Measurements from ENCODE around the gene DAW1. TPM values are rescaled to one million over a fixed set of nuclear protein-coding genes. Genes with fewer than 3 reads are reported as not detected.

DAW1 gene
- total and polyA plus RNA-seq, 2 of the 13 experiments (the other 11 are each of a cell fraction or from before 2014, with no cell fraction given) = not detected

GRCh38 chr2:227908266-227909054, 37.0 kb downstream of the DAW1 start:
- whole genome bisulfite sequencing (ENCODE audit: low lambda C conversion rate) = 3% methylated on average over 7 of the region's 7 CpGs
- intact Hi-C loops (cut with micrococcal nuclease; ENCODE audit: unreplicated experiment) = no loop called here
- no peak for FAIRE-seq
- ChIA-PET POLR2A (no interaction called here), CTCF (ENCODE audit: low intra/inter-chr PET ratio, low total read pairs) (no interaction called here)
- Histone ChIP-seq H4K20me1 (ENCODE audit: insufficient read depth, low read length) (no peaks in the 10 kb centered on the region), H3K4me1 (ENCODE audit: insufficient read depth, low read length) (no peaks in the 10 kb centered on the region), H3K27ac (ENCODE audit: extremely low read length, insufficient read depth, low read length) (no peak overlapping the region), H3K4me3 (replicated peaks in 1 of 3; ENCODE audit: insufficient read depth in 1 of 3, low read depth in 2 of 3, low read length in 3 of 3) (no peak overlapping the region), H3K9me3 (ENCODE audit: low read length) (no peaks in the 10 kb centered on the region), H3K4me2 (ENCODE audit: low read depth, low read length) (no peak overlapping the region), H2AFZ (ENCODE audit: low read length) (no peak overlapping the region), H3K27me3 (ENCODE audit: control insufficient read depth in 1 of 2, insufficient read depth in 2 of 2, low read length in 2 of 2) (no peaks in the 10 kb centered on the region), H3K36me3 (replicated peaks in 1 of 2; ENCODE audit: control insufficient read depth in 1 of 2, insufficient read depth in 2 of 2, low read length in 2 of 2) (no peaks in the 10 kb centered on the region), H3K9ac (ENCODE audit: insufficient read depth, low read depth, low read length) (no peak overlapping the region), H3K79me2 (ENCODE audit: insufficient read depth, low read length) (no peaks in the 10 kb centered on the region)
- no TSS peak for BruUV-seq (replicated peaks)
- no peak for DNase-seq (ENCODE audit: low spot score)
- no peak for ATAC-seq
- TF ChIP-seq RBM22 (optimal IDR thresholded peaks at IDR 0.05; ENCODE audit: low read length) (no peak), ZNF615 (CRISPR knock-in tag; IDR thresholded peaks at IDR 0.05; ENCODE audit: borderline replicate concordance) (no peak), CREB1 (IDR thresholded peaks at IDR 0.05) (peak; percentile 87), CREB1 (CRISPR knock-in tag; IDR thresholded peaks at IDR 0.05) (no peak), SRSF4 (IDR thresholded peaks at IDR 0.05; ENCODE audit: low read depth, low read length, poor library complexity, severe bottlenecking) (no peak), THYN1 (CRISPR knock-in tag; IDR thresholded peaks at IDR 0.05; ENCODE audit: borderline replicate concordance, low read depth) (no peak), DMAP1 (CRISPR knock-in tag; IDR thresholded peaks at IDR 0.05) (no peak), ATRX (CRISPR knock-in tag; IDR thresholded peaks at IDR 0.05; ENCODE audit: borderline replicate concordance) (no peak)
- in situ Hi-C loops (cut with HindIII; ENCODE audit: extremely low pct_ligation_motif_present, low pct_unique_long_range_greater_than_20kb) = loop anchor here (25.0 kb wide), 1 partner anchor 754 kb away; no protein-coding TSS in a partner anchor

GRCh38 chr2:227914362-227914761, 42.9 kb downstream of the DAW1 start:
- TF ChIP-seq CREB1 (IDR thresholded peaks at IDR 0.05) (peak; percentile 80), CREB1 (CRISPR knock-in tag; IDR thresholded peaks at IDR 0.05) (no peak), EEA1 (CRISPR knock-in tag; IDR thresholded peaks at IDR 0.05; ENCODE audit: borderline replicate concordance) (no peak), ATF7 (IDR thresholded peaks at IDR 0.05) (peak; percentile 36), ATF7 (CRISPR knock-in tag; IDR thresholded peaks at IDR 0.05) (no peak)
- no peak for ATAC-seq
- 5% methylated on average over 2 of the region's 2 CpGs for WGBS (ENCODE audit: low lambda C conversion rate)

More at GRCh38 chr2:227914362-227914761, 42.9 kb downstream of the DAW1 start:
- ChIA-PET CTCF (ENCODE audit: low intra/inter-chr PET ratio, low total read pairs) (no interaction called here), POLR2A (no interaction called here)
- no peak for FAIRE-seq
- H2AFZ ChIP-seq (ENCODE audit: low read length) = no peak overlapping the region
- no peak overlapping the region for H3K27ac ChIP-seq (ENCODE audit: extremely low read length, insufficient read depth, low read length)
- H3K9me3 ChIP-seq (ENCODE audit: low read length) = no peaks in the 10 kb centered on the region
- H3K4me1 ChIP-seq (ENCODE audit: insufficient read depth, low read length) = no peaks in the 10 kb centered on the region
- intact Hi-C loops (cut with micrococcal nuclease; ENCODE audit: unreplicated experiment) (no loop called here), in situ Hi-C loops (cut with HindIII; ENCODE audit: extremely low pct_ligation_motif_present, low pct_unique_long_range_greater_than_20kb) (loop anchor here (25.0 kb wide), 1 partner anchor 748 kb away; no protein-coding TSS in a partner anchor)
- DNase-seq (ENCODE audit: low spot score) = no peak
- no peaks in the 10 kb centered on the region for H3K36me3 ChIP-seq (replicated peaks in 1 of 2; ENCODE audit: control insufficient read depth in 1 of 2, insufficient read depth in 2 of 2, low read length in 2 of 2)
- H4K20me1 ChIP-seq (ENCODE audit: insufficient read depth, low read length) = no peaks in the 10 kb centered on the region
- no TSS peak for BruUV-seq (replicated peaks)
- H3K79me2 ChIP-seq (ENCODE audit: insufficient read depth, low read length) = no peaks in the 10 kb centered on the region
- H3K9ac ChIP-seq (ENCODE audit: insufficient read depth, low read depth, low read length) = no peak overlapping the region
- H3K4me2 ChIP-seq (ENCODE audit: low read depth, low read length) = no peak overlapping the region
- H3K27me3 ChIP-seq (ENCODE audit: control insufficient read depth in 1 of 2, insufficient read depth in 2 of 2, low read length in 2 of 2) = no peaks in the 10 kb centered on the region
- no peak overlapping the region for H3K4me3 ChIP-seq (replicated peaks in 1 of 3; ENCODE audit: insufficient read depth in 1 of 3, low read depth in 2 of 3, low read length in 3 of 3)

Measured in HepG2 (cell line).